SK-N-SH treated with all-trans-retinoic acid at 6 μM for 48 hours (cell line): ENCODE results near the gene NME5.

Experiments
- ARNTL ChIP-seq: fragments of 450-650 bp; formaldehyde crosslinking; IDR thresholded peaks from 2 replicates; pipeline ENCODE4 v1.5.0; 2020; ENCODE audit warnings: low read depth, mild to moderate bottlenecking, moderate library complexity, borderline replicate concordance
- CSDC2 ChIP-seq: fragments of 250-450 bp; sonication (Bioruptor Pico); IDR thresholded peaks from 2 replicates; pipeline ENCODE4 v1.5.0; 2020; ENCODE audit warnings: mild to moderate bottlenecking, moderate library complexity
- RARB ChIP-seq: fragments of 250-450 bp; sonication (Bioruptor Pico); IDR thresholded peaks from 2 replicates; pipeline ENCODE4 v1.8.0; 2021; ENCODE audit warnings: mild to moderate bottlenecking, moderate library complexity
- SNAI2 ChIP-seq: fragments of 250-450 bp; sonication (Bioruptor Pico); IDR thresholded peaks from 2 replicates; pipeline ENCODE4 v1.5.0; 2020; ENCODE audit warnings: mild to moderate bottlenecking, moderate library complexity
- ZC3H10 ChIP-seq: fragments of 250-450 bp; sonication (Bioruptor Pico); IDR thresholded peaks from 2 replicates; pipeline ENCODE4 v1.5.1; 2021; ENCODE audit warnings: mild to moderate bottlenecking, moderate library complexity
- ZFP3 ChIP-seq: fragments of 250-450 bp; sonication (Bioruptor Pico); IDR thresholded peaks from 2 replicates; pipeline ENCODE4 v1.5.0; 2020; ENCODE audit warnings: mild to moderate bottlenecking, moderate library complexity
- ZNF565 ChIP-seq: fragments of 450-650 bp; formaldehyde crosslinking; conservative IDR thresholded peaks from 2 replicates; pipeline ENCODE4 v1.5.0; 2020; ENCODE audit warnings: low read depth, mild to moderate bottlenecking, moderate library complexity

GRCh38 chr5:138169124-138169523 lies 29.9 kb upstream of the NME5 start:
- no peak for TF ChIP-seq RARB (CRISPR knock-in tag)
- no peak for TF ChIP-seq CSDC2
- no peak for TF ChIP-seq SNAI2
- TF ChIP-seq ZNF565 (CRISPR knock-in tag), result no peak
- TF ChIP-seq ZC3H10 (CRISPR knock-in tag), result no peak
- no peak for TF ChIP-seq ZFP3 (CRISPR knock-in tag)
- no peak for TF ChIP-seq ARNTL (CRISPR knock-in tag)
